SK-N-SH treated with all-trans-retinoic acid at 6 μM for 48 hours (cell line): ENCODE measurements around the gene SLC6A18.

Experiments used
- ARNTL ChIP-seq: fragments of 450-650 bp; formaldehyde crosslinking; IDR thresholded peaks from 2 replicates; pipeline ENCODE4 v1.5.0; 2020; ENCODE audit warnings: low read depth, mild to moderate bottlenecking, moderate library complexity, borderline replicate concordance
- ESRRG ChIP-seq: fragments of 250-450 bp; sonication (Bioruptor Pico); IDR thresholded peaks from 2 replicates; pipeline ENCODE4 v1.6.1; 2021; ENCODE audit warnings: mild to moderate bottlenecking
- PATZ1 ChIP-seq: fragments of 250-450 bp; sonication (Bioruptor Pico); IDR thresholded peaks from 2 replicates; pipeline ENCODE4 v1.8.0; 2020; ENCODE audit warnings: mild to moderate bottlenecking, moderate library complexity, borderline replicate concordance
- RARB ChIP-seq: fragments of 250-450 bp; sonication (Bioruptor Pico); IDR thresholded peaks from 2 replicates; pipeline ENCODE4 v1.8.0; 2021; ENCODE audit warnings: mild to moderate bottlenecking, moderate library complexity
- ZC3H10 ChIP-seq: fragments of 250-450 bp; sonication (Bioruptor Pico); IDR thresholded peaks from 2 replicates; pipeline ENCODE4 v1.5.1; 2021; ENCODE audit warnings: mild to moderate bottlenecking, moderate library complexity
- ZNF70 ChIP-seq: fragments of 450-650 bp; formaldehyde crosslinking; IDR thresholded peaks from 2 replicates; pipeline ENCODE4 v1.5.0; 2020; ENCODE audit warnings: mild to moderate bottlenecking, moderate library complexity

- TF ChIP-seq PATZ1 (no peak), RARB (CRISPR knock-in tag) (no peak), ZC3H10 (CRISPR knock-in tag) (no peak), ESRRG (CRISPR knock-in tag) (no peak), ZNF70 (CRISPR knock-in tag) (no peak), ARNTL (CRISPR knock-in tag) (no peak)
Observed at GRCh38 chr5:1229822-1230221, 4.6 kb downstream of the SLC6A18 start.
